HepG2 (cell line): ENCODE results near the gene CNTD1. TPM values are rescaled to one million over a fixed set of nuclear protein-coding genes. Genes with fewer than 3 reads are reported as not detected.
A peak's percentile ranks its signal among the peaks of the same experiment; 100 is the strongest.

ENCODE experiments used
- ATAC-seq: fragments of 200-7000 bp; cut with Tn5 transposase; 3 replicates; pipeline ENCODE4 v1.9.1; 2020; ENCODE audit warnings: mild to moderate bottlenecking, moderate library complexity
- BruUV-seq: library from RNA; stranded (reverse); fragments of 400-500 nt; replicated peaks from 2 replicates; lab custom pipeline; 2021; lab: Mats Ljungman, UMichigan
- CTCF ChIA-PET: fragments of 300-600 bp; formaldehyde crosslinking; extraction: SDS; loops from one replicate; lab custom pipeline; 2021; ENCODE audit warnings: low total read pairs, inconsistent platforms, low intra/inter-chr PET ratio; lab: Yijun Ruan, JAX
- POLR2A ChIA-PET: fragments of 350-600 bp; sonication (Branson Sonifier 250); formaldehyde crosslinking; loops from one replicate; lab custom pipeline; 2020; ENCODE audit warnings: antibody characterized with exemption, inconsistent platforms; lab: Yijun Ruan, JAX
- DNase-seq: peaks from one replicate; pipeline ENCODE4 v3.0.0-alpha.2; 2015; ENCODE audit warnings: low spot score
- FAIRE-seq: peaks from 3 replicates; lab custom pipeline; 2011; peaks lifted over from hg19 to GRCh38; lab: Jason Lieb, UNC
- H2AFZ ChIP-seq: one replicate; pipeline ENCODE4 v1.6.1; 2011; ENCODE audit warnings: low read length, inconsistent platforms
- H3K27ac ChIP-seq: fragments of 300-600 bp; 3 replicates; pipeline ENCODE4 v1.8.0; 2011; ENCODE audit warnings: mixed run types, mild to moderate bottlenecking, mixed read lengths, low read length, inconsistent platforms; ENCODE audit not compliant: insufficient read depth; ENCODE audit errors: extremely low read length
- H3K27me3 ChIP-seq, 2 experiments: fragments of 200-600 bp in 1 of 2; 2 replicates in 1 of 2; 3 replicates in 1 of 2; pipeline versions ENCODE4 v1.6.0 to v1.8.0; 2011; ENCODE audit warnings: low read length in 2 of 2, mild to moderate bottlenecking in 2 of 2, moderate library complexity in 2 of 2, inconsistent platforms in 1 of 2; ENCODE audit not compliant: insufficient read depth in 2 of 2, control insufficient read depth in 1 of 2
- H3K36me3 ChIP-seq, 2 experiments: fragments of 200-600 bp in 1 of 2; replicated peaks in 1 of 2; 2 replicates in 1 of 2; 3 replicates in 1 of 2; pipeline versions ENCODE4 v1.5.1 to v1.8.0; 2011; ENCODE audit warnings: low read length in 2 of 2, inconsistent platforms in 1 of 2; ENCODE audit not compliant: insufficient read depth in 2 of 2, control insufficient read depth in 1 of 2
- H3K4me1 ChIP-seq: 2 replicates; pipeline ENCODE4 v1.5.1; 2012; ENCODE audit warnings: low read length, inconsistent platforms; ENCODE audit not compliant: insufficient read depth
- H3K4me2 ChIP-seq: 2 replicates; pipeline ENCODE4 v1.6.0; 2011; ENCODE audit warnings: low read depth, low read length, inconsistent platforms
- H3K4me3 ChIP-seq, 3 experiments: fragments of 200-600 bp in 1 of 3; sonication (generic), shearing (Covaris generic) in 1 of 3; replicated peaks in 1 of 3; 2 replicates each; pipeline ENCODE4 v1.5.1; 2011 to 2016; ENCODE audit warnings: low read length in 3 of 3, inconsistent platforms in 2 of 3, low read depth in 2 of 3, mild to moderate bottlenecking in 2 of 3, control low read depth in 1 of 3, mixed read lengths in 1 of 3; ENCODE audit not compliant: insufficient read depth in 1 of 3
- H3K79me2 ChIP-seq: one replicate; pipeline ENCODE4 v1.6.1; 2011; ENCODE audit warnings: low read length, inconsistent platforms; ENCODE audit not compliant: insufficient read depth
- H3K9ac ChIP-seq: 2 replicates; pipeline ENCODE4 v1.6.0; 2011; ENCODE audit warnings: mild to moderate bottlenecking, low read depth, low read length, inconsistent platforms; ENCODE audit not compliant: insufficient read depth
- H3K9me3 ChIP-seq: 2 replicates; pipeline ENCODE4 v1.5.1; 2012; ENCODE audit warnings: mild to moderate bottlenecking, low read length
- H4K20me1 ChIP-seq: 2 replicates; pipeline ENCODE4 v1.6.0; 2011; ENCODE audit warnings: inconsistent platforms, mild to moderate bottlenecking, low read length, moderate library complexity; ENCODE audit not compliant: insufficient read depth
- ELF3 ChIP-seq: IDR thresholded peaks from 2 replicates; pipeline ENCODE4 v1.6.1; 2016; ENCODE audit warnings: missing genetic modification reagents, missing compliant biosample characterization
- HNF4G ChIP-seq, 2 experiments: sonication (generic) in 1 of 2; formaldehyde crosslinking in 1 of 2; IDR thresholded peaks; 2 replicates each; pipeline versions ENCODE4 v1.4.0 to v1.6.1; 2011 to 2020; ENCODE audit warnings: borderline replicate concordance in 2 of 2, low read depth in 2 of 2, mild to moderate bottlenecking in 2 of 2, low read length in 1 of 2, missing genetic modification reagents in 1 of 2, moderate library complexity in 1 of 2
- POGZ ChIP-seq: sonication (generic); formaldehyde crosslinking; IDR thresholded peaks from 2 replicates; pipeline ENCODE4 v1.4.0; 2020; ENCODE audit warnings: mild to moderate bottlenecking, missing genetic modification reagents
- SMAD3 ChIP-seq: sonication (generic); formaldehyde crosslinking; IDR thresholded peaks from 2 replicates; pipeline ENCODE4 v1.4.0; 2020; ENCODE audit warnings: missing genetic modification reagents
- TCF12 ChIP-seq, 2 experiments: fragments of 450-650 bp in 1 of 2; sonication (generic) in 1 of 2; formaldehyde crosslinking in 1 of 2; IDR thresholded peaks; 2 replicates each; pipeline versions ENCODE4 v1.6.1 to v1.8.0; 2017 to 2022; ENCODE audit warnings: antibody characterized with exemption in 1 of 2, mild to moderate bottlenecking in 1 of 2, missing genetic modification reagents in 1 of 2, moderate library complexity in 1 of 2
- TMF1 ChIP-seq: sonication (generic); formaldehyde crosslinking; IDR thresholded peaks from 2 replicates; pipeline ENCODE4 v1.8.1; 2022; ENCODE audit warnings: low read depth, missing genetic modification reagents
- ZEB1 ChIP-seq: IDR thresholded peaks from 2 replicates; pipeline ENCODE4 v1.6.1; 2012; ENCODE audit warnings: mild to moderate bottlenecking, low read depth, inconsistent platforms; ENCODE audit not compliant: insufficient replicate concordance
- ZNF143 ChIP-seq: sonication (generic); formaldehyde crosslinking; IDR thresholded peaks from 2 replicates; pipeline ENCODE4 v1.4.0; 2020; ENCODE audit warnings: missing genetic modification reagents
- WGBS: methylation state at CpG from one replicate; pipeline ENCODE4 v1.1.6; 2017; ENCODE audit warnings: low lambda C conversion rate; 5-methylcytosine and 5-hydroxymethylcytosine counted together
- in situ Hi-C: cut with HindIII; loops from 2 replicates; pipeline ENCODE4 v1.10.0; 2017; ENCODE audit warnings: low pct_unique_long_range_greater_than_20kb; ENCODE audit not compliant: extremely low pct_ligation_motif_present
- intact Hi-C: fragments of 100-400 bp; cut with micrococcal nuclease; formaldehyde crosslinking; loops from one replicate; pipeline ENCODE4 v1.10.0; 2022; ENCODE audit not compliant: unreplicated experiment
- polyA plus RNA-seq, 8 experiments: library from polyadenylated mRNA; depleted of rRNA in 3 of 8; stranded (reverse) in 7 of 8; unstranded in 1 of 8; fragments of >200 nt; fragmentation: Illumina TruSeq in 4 of 8; extraction: Trizol in 4 of 8; gene quantifications; 2 replicates each; pipeline versions ENCODE4 v1.2.1 to v1.2.3, GENCODE V29; 2011 to 2016; ENCODE audit warnings: low read depth in 4 of 8, missing spikeins in 1 of 8, mixed read lengths in 1 of 8; ENCODE audit not compliant: insufficient read depth in 1 of 8
- total RNA-seq, 5 experiments: library from RNA; depleted of rRNA; stranded (reverse); fragments of >200 nt; fragmentation: Illumina TruSeq; extraction: Trizol; gene quantifications; 2 replicates each; pipeline ENCODE4 v1.2.3, GENCODE V29; 2016; ENCODE audit warnings: low read depth in 1 of 5
- TF ChIP-seq, protein P1 (sequence below): sonication (generic); formaldehyde crosslinking; IDR thresholded peaks from 2 replicates; pipeline ENCODE4 v1.9.0; 2021; ENCODE audit warnings: missing genetic modification reagents, borderline replicate concordance
- TF ChIP-seq, protein P2 (sequence below): IDR thresholded peaks from 2 replicates; pipeline ENCODE4 v1.6.1; 2018; ENCODE audit warnings: missing genetic modification reagents
- TF ChIP-seq, protein P3 (sequence below): sonication (generic); formaldehyde crosslinking; IDR thresholded peaks from 2 replicates; pipeline ENCODE4 v1.5.0; 2020; ENCODE audit warnings: mild to moderate bottlenecking, missing genetic modification reagents, borderline replicate concordance

The CNTD1 gene
- total and polyA plus RNA-seq, 2 of the 13 experiments (the other 11 are each of a cell fraction or from before 2014, with no cell fraction given) = 0.11 to 0.15 TPM

DNA sequence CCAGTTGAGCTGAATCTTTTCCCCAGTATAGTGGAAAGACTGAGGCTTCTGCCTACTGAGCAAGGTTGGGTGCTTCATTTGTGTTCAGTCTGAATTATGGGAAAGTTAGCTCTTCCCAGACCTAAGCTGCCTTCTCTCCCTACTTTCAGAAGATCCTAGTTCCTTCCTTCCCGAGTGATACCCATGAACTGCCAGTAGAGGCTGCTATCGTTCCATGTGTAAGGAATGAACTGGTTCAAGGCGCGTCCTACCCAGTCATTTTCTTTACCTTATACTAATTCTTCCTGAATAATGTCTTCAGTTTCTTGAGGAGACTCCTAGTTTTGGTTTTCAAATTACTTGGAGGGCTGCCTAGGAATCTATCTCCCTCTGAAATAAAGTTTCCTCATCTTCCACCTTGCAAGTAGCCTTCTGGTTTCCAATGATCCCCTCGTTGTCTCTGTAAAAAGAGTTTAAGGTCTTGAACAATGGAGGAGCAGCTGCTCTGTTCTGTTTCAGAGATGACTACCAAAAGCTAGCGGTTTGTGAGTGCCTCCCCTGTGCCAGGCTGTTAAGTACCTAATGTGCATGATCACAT is 44.8 kb downstream of the CNTD1 start (continued):
- TF ChIP-seq TCF12 (IDR thresholded peaks at IDR 0.05) (no peak), TCF12 (CRISPR knock-in tag; IDR thresholded peaks at IDR 0.05) (no peak), ELF3 (peak; percentile 57), POGZ (CRISPR knock-in tag) (no peak), HNF4G (IDR thresholded peaks at IDR 0.05; ENCODE audit: borderline replicate concordance, low read depth, low read length) (no peak), HNF4G (CRISPR knock-in tag; IDR thresholded peaks at IDR 0.05; ENCODE audit: borderline replicate concordance, low read depth) (peak; percentile 44; the same call in 1 of the 2 replicates), SMAD3 (CRISPR knock-in tag) (peak; percentile 47; the same call in 1 of the 2 replicates), TMF1 (CRISPR knock-in tag) (no peak), ZEB1 (peak; percentile 38)
- TF ChIP-seq, protein P1, sequence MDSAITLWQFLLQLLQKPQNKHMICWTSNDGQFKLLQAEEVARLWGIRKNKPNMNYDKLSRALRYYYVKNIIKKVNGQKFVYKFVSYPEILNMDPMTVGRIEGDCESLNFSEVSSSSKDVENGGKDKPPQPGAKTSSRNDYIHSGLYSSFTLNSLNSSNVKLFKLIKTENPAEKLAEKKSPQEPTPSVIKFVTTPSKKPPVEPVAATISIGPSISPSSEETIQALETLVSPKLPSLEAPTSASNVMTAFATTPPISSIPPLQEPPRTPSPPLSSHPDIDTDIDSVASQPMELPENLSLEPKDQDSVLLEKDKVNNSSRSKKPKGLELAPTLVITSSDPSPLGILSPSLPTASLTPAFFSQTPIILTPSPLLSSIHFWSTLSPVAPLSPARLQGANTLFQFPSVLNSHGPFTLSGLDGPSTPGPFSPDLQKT (CRISPR knock-in tag) = no peak

DNA sequence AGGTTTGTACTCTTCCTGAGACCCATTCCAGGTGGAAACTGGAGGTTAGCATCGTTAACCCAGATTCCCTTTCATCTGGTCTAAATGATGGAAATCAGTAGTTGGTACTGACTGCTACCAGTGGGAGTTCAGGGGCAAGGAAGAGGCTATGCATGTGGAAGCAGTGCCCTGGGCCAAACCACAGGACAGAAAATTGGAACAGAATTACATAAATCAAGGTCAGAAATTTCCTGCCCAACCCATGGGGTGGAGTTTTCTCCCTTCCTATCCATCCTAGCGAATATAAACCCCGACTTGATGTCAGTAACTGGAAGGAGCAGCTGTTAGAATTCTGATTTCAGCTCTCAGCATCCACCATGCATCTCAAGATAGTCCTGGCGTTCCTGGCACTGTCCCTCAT is 45.6 kb downstream of the CNTD1 start, which contains the start of gene AOC2:
AOC2 (plus strand) TSS at position 310 of the 400 bp plus-strand sequence; CDS start at position 357, 47 bp downstream.
- no peak within 1 kb of the TSS for H2AFZ ChIP-seq
- ChIA-PET CTCF (interaction anchor here (1.8 to 3.6 kb wide), 4 partner anchors 85 to 123 kb away, joined by 5 to 68 read pairs (median 18); no protein-coding TSS in a partner anchor), POLR2A (interaction anchor here (1.6 to 5.0 kb wide), 6 partner anchors 11 to 154 kb away, joined by 5 to 39 read pairs (median 12); partner anchors contain the start of genes BECN1, PSME3 and RPL27)
- DNase-seq (no peak), ATAC-seq (no peak), FAIRE-seq (no peak)
- no peak within 1 kb of the TSS for H3K27ac ChIP-seq
- H3K36me3 ChIP-seq = peaks cover 36 to 58% of the 10 kb centered on the region in 2 experiments
- H3K4me2 ChIP-seq = no peak within 1 kb of the TSS
- intact Hi-C loops = loop anchor here (5.0 kb wide), 1 partner anchor 138 kb away; the partner anchor contains the start of genes PTGES3L and RUNDC1
- no peak within 1 kb of the TSS for H3K4me3 ChIP-seq
- H3K4me1 ChIP-seq = peaks cover 11% of the 10 kb centered on the region; the same call in 1 of the 2 replicates
- no peaks in the 10 kb centered on the region for H4K20me1 ChIP-seq
- H3K9me3 ChIP-seq = no peaks in the 10 kb centered on the region
- in situ Hi-C loops = loop anchor here (5.0 to 10.0 kb wide), 2 partner anchors 83 to 141 kb away; partner anchors contain the start of genes PTGES3L and RUNDC1
- BruUV-seq = no TSS peak
- no peak within 1 kb of the TSS for H3K9ac ChIP-seq
- H3K27me3 ChIP-seq = no peaks in the 10 kb centered on the region
- H3K79me2 ChIP-seq = no peaks in the 10 kb centered on the region
- WGBS = 98% methylated on average over 4 of the region's 4 CpGs
- TF ChIP-seq, protein P2, sequence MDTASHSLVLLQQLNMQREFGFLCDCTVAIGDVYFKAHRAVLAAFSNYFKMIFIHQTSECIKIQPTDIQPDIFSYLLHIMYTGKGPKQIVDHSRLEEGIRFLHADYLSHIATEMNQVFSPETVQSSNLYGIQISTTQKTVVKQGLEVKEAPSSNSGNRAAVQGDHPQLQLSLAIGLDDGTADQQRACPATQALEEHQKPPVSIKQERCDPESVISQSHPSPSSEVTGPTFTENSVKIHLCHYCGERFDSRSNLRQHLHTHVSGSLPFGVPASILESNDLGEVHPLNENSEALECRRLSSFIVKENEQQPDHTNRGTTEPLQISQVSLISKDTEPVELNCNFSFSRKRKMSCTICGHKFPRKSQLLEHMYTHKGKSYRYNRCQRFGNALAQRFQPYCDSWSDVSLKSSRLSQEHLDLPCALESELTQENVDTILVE (CRISPR knock-in tag) = no peak
- TF ChIP-seq ZNF143 (CRISPR knock-in tag) = no peak
- TF ChIP-seq, protein P3, sequence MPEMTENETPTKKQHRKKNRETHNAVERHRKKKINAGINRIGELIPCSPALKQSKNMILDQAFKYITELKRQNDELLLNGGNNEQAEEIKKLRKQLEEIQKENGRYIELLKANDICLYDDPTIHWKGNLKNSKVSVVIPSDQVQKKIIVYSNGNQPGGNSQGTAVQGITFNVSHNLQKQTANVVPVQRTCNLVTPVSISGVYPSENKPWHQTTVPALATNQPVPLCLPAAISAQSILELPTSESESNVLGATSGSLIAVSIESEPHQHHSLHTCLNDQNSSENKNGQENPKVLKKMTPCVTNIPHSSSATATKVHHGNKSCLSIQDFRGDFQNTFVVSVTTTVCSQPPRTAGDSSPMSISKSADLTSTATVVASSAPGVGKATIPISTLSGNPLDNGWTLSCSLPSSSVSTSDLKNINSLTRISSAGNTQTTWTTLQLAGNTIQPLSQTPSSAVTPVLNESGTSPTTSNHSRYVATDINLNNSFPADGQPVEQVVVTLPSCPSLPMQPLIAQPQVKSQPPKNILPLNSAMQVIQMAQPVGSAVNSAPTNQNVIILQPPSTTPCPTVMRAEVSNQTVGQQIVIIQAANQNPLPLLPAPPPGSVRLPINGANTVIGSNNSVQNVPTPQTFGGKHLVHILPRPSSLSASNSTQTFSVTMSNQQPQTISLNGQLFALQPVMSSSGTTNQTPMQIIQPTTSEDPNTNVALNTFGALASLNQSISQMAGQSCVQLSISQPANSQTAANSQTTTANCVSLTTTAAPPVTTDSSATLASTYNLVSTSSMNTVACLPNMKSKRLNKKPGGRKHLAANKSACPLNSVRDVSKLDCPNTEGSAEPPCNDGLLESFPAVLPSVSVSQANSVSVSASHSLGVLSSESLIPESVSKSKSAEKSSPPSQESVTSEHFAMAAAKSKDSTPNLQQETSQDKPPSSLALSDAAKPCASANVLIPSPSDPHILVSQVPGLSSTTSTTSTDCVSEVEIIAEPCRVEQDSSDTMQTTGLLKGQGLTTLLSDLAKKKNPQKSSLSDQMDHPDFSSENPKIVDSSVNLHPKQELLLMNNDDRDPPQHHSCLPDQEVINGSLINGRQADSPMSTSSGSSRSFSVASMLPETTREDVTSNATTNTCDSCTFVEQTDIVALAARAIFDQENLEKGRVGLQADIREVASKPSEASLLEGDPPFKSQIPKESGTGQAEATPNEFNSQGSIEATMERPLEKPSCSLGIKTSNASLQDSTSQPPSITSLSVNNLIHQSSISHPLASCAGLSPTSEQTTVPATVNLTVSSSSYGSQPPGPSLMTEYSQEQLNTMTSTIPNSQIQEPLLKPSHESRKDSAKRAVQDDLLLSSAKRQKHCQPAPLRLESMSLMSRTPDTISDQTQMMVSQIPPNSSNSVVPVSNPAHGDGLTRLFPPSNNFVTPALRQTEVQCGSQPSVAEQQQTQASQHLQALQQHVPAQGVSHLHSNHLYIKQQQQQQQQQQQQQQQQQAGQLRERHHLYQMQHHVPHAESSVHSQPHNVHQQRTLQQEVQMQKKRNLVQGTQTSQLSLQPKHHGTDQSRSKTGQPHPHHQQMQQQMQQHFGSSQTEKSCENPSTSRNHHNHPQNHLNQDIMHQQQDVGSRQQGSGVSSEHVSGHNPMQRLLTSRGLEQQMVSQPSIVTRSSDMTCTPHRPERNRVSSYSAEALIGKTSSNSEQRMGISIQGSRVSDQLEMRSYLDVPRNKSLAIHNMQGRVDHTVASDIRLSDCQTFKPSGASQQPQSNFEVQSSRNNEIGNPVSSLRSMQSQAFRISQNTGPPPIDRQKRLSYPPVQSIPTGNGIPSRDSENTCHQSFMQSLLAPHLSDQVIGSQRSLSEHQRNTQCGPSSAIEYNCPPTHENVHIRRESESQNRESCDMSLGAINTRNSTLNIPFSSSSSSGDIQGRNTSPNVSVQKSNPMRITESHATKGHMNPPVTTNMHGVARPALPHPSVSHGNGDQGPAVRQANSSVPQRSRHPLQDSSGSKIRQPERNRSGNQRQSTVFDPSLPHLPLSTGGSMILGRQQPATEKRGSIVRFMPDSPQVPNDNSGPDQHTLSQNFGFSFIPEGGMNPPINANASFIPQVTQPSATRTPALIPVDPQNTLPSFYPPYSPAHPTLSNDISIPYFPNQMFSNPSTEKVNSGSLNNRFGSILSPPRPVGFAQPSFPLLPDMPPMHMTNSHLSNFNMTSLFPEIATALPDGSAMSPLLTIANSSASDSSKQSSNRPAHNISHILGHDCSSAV (CRISPR knock-in tag) = no peak
